GM12891 (cell line): ENCODE measurements around the gene MRTFB.

Experiments
- DNase-seq: peaks from one replicate; pipeline ENCODE4 v3.0.0; 2011; ENCODE audit warnings: low spot score; ENCODE audit not compliant: insufficient read length
- FAIRE-seq: peaks from 2 replicates; lab custom pipeline; 2011; peaks lifted over from hg19 to GRCh38; lab: Jason Lieb, UNC
- PAX5 ChIP-seq: IDR thresholded peaks from 2 replicates; pipeline ENCODE4 v1.6.1; 2011; ENCODE audit warnings: low read length, moderate library complexity, mild to moderate bottlenecking; ENCODE audit not compliant: insufficient read depth, severe bottlenecking
- POLR2A ChIP-seq: IDR thresholded peaks from 2 replicates; pipeline ENCODE4 v1.6.1; 2011; ENCODE audit warnings: low read depth, low read length, control low read depth
- POLR2AphosphoS5 ChIP-seq: IDR thresholded peaks from 2 replicates; pipeline ENCODE4 v1.6.1; 2011; ENCODE audit warnings: low read depth, low read length, control low read depth
- POU2F2 ChIP-seq: IDR thresholded peaks from 2 replicates; pipeline ENCODE4 v1.6.1; 2011; ENCODE audit warnings: low read depth, mild to moderate bottlenecking, control low read depth, low read length, moderate library complexity
- SPI1 ChIP-seq: IDR thresholded peaks from 2 replicates; pipeline ENCODE4 v1.6.1; 2011; ENCODE audit warnings: low read depth, low read length, control low read depth
- TAF1 ChIP-seq: IDR thresholded peaks from 2 replicates; pipeline ENCODE4 v1.6.1; 2011; ENCODE audit warnings: low read depth, low read length, control low read depth

MRTFB gene

GRCh38 chr16:14087181-14087580 lies 16.1 kb downstream of the MRTFB start:
- no peak for FAIRE-seq
- TF ChIP-seq POLR2AphosphoS5 (no peak), SPI1 (no peak), PAX5 (no peak), POLR2A (no peak), TAF1 (no peak), POU2F2 (no peak)
- DNase-seq: no peak

GRCh38 chr16:14087590-14088154 lies 16.6 kb downstream of the MRTFB start:
- no peak for FAIRE-seq

GRCh38 chr16:14088155-14088753 lies 17.1 kb downstream of the MRTFB start:
- no peak for FAIRE-seq

More at GRCh38 chr16:14087590-14088154, 16.6 kb downstream of the MRTFB start:
- DNase-seq: no peak
- TF ChIP-seq PAX5: no peak
- no peak for TF ChIP-seq SPI1
- no peak for TF ChIP-seq TAF1
- no peak for TF ChIP-seq POLR2AphosphoS5
- no peak for TF ChIP-seq POLR2A
- no peak for TF ChIP-seq POU2F2

DNA sequence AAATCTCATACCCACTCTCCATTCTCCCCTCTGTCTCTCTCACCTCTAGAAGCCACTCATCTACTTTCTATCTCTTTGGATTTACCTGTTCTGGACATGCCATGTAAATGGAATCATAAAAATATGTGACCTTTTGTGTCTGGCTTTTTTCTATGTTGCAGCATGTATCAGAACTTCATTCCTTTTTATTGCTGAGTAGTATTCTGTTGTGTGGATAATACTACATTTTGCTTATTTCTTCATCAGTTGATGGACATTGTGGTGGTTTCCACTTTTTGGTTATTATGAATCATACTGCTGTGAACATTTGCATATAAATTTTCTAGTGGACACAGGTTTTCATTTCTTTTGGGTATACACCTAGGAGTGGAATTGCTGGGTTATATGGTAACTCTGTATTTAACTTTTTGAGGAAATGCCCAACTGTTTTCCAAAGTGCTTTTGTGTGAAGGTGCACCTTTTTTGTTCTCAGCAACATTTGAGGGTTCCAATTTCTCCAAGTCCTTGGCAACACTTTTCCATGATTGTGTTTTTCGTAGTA lies 18.2 kb downstream of the MRTFB start:
- DNase-seq (no peak), FAIRE-seq (no peak)
- TF ChIP-seq POLR2AphosphoS5 (no peak), PAX5 (no peak), TAF1 (no peak), POLR2A (no peak), SPI1 (no peak), POU2F2 (no peak)

More at GRCh38 chr16:14088155-14088753, 17.1 kb downstream of the MRTFB start:
- no peak for DNase-seq
- TF ChIP-seq POLR2A: no peak
- no peak for TF ChIP-seq PAX5
- TF ChIP-seq SPI1: no peak
- no peak for TF ChIP-seq POLR2AphosphoS5
- TF ChIP-seq POU2F2: no peak
- TF ChIP-seq TAF1: no peak

DNA sequence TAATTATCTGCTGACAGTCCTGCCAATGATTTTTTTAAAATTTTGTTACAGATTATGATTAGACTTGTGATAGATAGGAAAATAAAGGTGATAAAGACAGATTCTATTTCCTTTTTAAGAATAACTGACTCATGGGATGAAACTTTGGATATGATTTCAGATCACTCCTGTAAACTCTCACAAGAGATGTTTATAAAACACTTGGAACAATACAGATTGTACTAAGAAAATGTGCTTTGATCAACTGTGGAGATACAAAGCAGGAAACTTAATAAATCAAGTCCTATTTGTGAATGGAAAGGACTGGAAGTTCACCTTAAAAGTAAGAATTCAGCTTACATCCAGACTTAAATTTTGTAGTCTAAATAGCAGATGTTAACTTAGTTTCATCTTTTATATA lies 21.4 kb downstream of the MRTFB start:
- TF ChIP-seq TAF1: no peak
- no peak for TF ChIP-seq POLR2AphosphoS5
- no peak for TF ChIP-seq POLR2A
- no peak for DNase-seq
- FAIRE-seq: no peak

DNA sequence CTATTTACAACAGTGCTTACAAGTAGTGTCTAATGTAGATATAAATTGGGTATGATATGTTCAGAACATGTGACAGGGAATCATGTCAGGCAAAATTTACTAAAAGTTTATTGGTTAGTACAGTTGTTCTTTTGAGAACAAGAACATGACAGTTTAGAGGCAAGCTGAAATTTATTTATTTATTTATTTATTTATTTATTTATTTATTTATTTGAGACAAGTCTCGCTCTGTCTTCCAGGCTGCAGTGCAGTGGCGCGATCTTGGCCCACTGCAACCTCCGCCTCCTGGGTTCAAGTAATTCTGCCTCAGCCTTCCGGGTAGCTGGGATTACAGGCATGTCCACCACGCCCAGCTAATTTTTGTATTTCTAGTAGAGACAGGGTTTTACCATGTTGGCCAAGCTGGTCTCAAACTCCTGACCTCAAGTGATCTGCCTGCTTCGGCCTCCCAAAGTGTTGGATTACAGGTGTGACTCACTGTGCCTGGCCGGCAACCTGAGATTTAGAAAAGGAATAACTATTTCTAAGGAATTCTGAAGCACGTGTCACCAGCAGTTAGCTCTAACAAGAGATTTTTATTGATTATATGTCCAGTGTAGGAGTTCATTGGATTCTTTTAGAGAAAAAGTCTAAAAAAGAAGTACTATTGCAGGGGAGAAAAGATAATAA lies 24.9 kb downstream of the MRTFB start:
- DNase-seq (no peak), FAIRE-seq (no peak)
- TF ChIP-seq POLR2A (no peak), POLR2AphosphoS5 (no peak), POU2F2 (no peak), SPI1 (no peak), PAX5 (no peak), TAF1 (no peak)

GRCh38 chr16:14097182-14097959 lies 26.3 kb downstream of the MRTFB start:
- peak; percentile 9 for FAIRE-seq
- DNase-seq: no peak
- TF ChIP-seq TAF1 (no peak), PAX5 (no peak), POU2F2 (no peak), POLR2AphosphoS5 (no peak), SPI1 (no peak), POLR2A (no peak)

DNA sequence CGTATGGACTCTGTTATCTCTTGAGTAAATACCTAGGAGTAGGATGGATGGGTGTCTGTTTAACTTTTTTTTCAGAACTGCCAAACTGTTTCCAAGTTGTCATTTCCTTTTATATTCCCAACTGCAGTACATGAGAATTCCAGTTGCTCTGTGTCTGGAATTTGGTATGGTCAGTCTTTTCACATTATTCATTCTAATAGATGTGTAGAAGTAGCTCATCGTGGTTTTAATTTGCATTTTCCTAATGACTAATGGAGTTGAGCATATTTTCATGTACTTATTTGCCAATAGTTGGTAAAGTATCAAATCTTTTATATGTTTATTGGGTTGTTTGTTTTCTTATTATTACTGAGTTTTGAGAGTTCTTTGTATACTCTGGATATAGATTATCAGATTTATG lies 27.0 kb downstream of the MRTFB start:
- TF ChIP-seq POU2F2 (no peak), TAF1 (no peak), POLR2A (no peak), SPI1 (no peak), POLR2AphosphoS5 (no peak), PAX5 (no peak)
- DNase-seq: no peak
- no peak for FAIRE-seq

- DNase-seq (no peak), FAIRE-seq (no peak)
- TF ChIP-seq POLR2A (no peak), SPI1 (no peak), POLR2AphosphoS5 (no peak), TAF1 (no peak), PAX5 (no peak), POU2F2 (no peak)
Observed at GRCh38 chr16:14100825-14101224, 29.7 kb downstream of the MRTFB start.
